ENCODE measurements around the gene ARHGAP23.
"Not testable (repeated sequence)": the region's sequence is repeated elsewhere in the genome, so short reads cannot be mapped to it uniquely, and the experiment has no call there.

DNA sequence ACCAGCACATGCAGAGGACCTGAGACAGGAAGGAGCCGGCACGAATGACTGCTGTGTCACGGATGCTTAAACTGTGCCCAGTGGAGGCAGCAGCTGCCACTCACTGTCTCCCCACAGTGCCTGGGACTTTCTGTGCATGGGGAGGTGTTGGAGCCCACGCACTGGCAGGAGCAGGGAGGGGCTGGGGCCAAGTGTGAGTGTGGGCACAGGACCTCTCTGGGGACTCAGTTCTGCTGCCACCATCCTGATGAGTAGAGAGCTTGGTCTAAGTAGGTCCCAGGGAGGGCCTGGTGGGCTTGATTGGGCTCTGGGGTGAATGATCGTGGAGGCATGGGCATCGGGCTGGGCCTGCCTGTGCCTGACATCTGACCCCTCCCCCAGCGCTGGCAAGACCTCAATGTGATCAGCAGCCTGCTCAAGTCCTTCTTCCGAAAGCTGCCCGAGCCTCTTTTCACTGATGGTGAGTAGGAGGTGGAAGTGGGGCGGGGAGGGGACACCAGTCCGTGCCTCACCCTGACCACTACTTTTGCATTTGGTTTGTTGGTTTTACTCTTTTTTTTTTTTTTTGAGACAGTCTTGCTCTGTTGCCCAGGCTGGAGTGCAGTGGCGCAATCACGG, 57.5 kb downstream of the ARHGAP23 start:
- TF ChIP-seq, protein P1, sequence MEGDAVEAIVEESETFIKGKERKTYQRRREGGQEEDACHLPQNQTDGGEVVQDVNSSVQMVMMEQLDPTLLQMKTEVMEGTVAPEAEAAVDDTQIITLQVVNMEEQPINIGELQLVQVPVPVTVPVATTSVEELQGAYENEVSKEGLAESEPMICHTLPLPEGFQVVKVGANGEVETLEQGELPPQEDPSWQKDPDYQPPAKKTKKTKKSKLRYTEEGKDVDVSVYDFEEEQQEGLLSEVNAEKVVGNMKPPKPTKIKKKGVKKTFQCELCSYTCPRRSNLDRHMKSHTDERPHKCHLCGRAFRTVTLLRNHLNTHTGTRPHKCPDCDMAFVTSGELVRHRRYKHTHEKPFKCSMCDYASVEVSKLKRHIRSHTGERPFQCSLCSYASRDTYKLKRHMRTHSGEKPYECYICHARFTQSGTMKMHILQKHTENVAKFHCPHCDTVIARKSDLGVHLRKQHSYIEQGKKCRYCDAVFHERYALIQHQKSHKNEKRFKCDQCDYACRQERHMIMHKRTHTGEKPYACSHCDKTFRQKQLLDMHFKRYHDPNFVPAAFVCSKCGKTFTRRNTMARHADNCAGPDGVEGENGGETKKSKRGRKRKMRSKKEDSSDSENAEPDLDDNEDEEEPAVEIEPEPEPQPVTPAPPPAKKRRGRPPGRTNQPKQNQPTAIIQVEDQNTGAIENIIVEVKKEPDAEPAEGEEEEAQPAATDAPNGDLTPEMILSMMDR (IDR thresholded peaks at IDR 0.05; ENCODE audit: low read length), result not testable (repeated sequence)
- TF ChIP-seq EZH2 (IDR thresholded peaks at IDR 0.05; ENCODE audit: borderline replicate concordance, low read length), result not testable (repeated sequence)

Measured in OCI-LY1 (cell line).